ENCODE data around the gene HLA-B.

DNA sequence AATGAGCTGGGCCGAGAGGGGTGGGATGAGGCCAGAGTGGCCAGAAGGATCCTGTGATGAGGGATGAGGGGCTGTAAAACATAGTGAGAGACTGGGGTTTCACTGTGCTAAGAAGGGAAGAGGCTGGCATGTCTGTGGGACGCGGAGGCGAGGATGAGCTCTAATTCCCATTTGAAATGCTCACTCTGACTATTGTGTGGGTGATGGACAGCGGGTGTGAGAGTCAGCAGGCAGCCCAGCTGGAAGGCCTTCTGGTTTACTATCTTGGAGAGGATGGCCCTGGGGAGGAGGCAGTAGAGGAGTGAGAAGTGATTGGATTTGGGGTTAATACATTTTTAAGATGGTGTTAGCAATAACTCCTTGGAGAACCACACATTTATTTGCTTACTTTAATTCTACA lies 37.0 kb upstream of the HLA-B start:
- TF ChIP-seq CTCF (IDR thresholded peaks at IDR 0.05) (no peak), KDM1A (IDR thresholded peaks at IDR 0.05; ENCODE audit: low read depth) (no peak), POLR2A (IDR thresholded peaks at IDR 0.05; ENCODE audit: low read length) (no peak)

All from A549 (cell line).